GM12872 (cell line): ENCODE measurements around the gene SPPL3.
A peak's percentile ranks its signal among the peaks of the same experiment; 100 is the strongest.

Experiments
- CTCF ChIP-seq: IDR thresholded peaks from 3 replicates; pipeline ENCODE4 v1.5.1; 2011; ENCODE audit warnings: low read depth, mild to moderate bottlenecking, low read length, moderate library complexity; ENCODE audit not compliant: insufficient read depth

SPPL3 gene, protein sequence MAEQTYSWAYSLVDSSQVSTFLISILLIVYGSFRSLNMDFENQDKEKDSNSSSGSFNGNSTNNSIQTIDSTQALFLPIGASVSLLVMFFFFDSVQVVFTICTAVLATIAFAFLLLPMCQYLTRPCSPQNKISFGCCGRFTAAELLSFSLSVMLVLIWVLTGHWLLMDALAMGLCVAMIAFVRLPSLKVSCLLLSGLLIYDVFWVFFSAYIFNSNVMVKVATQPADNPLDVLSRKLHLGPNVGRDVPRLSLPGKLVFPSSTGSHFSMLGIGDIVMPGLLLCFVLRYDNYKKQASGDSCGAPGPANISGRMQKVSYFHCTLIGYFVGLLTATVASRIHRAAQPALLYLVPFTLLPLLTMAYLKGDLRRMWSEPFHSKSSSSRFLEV

DNA sequence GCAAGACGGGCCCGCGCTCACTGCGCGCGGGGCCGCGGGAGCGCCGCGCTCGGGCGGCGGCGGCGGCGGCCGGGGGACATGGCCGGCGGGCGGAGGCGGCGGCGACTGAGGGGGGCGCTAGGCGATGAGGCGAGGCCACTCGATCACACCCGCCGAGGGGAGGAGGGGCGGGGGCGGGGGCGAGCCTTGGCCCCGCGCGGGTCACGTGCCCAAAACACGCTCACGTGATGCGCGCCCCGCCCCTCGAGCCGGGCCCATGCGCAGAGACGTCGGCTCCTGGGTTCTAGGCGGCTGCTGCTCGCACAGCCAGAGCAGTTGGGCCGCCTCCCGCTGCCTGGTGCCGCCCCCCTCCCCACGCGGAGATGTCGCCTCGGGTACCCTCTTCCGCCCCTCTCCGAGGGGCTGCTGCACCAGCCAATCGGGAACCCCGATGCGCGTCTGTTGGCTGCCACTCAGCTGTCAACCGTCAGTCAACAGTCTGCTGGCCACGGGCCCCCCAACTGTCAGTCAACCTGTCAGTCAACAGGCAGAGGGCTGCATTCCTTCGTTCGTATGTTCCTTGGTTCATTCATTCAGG lies at the start of gene SPPL3:
Gene SPPL3 (minus strand): TSS at position 162 of the 577 bp plus-strand sequence. CDS start 491 bp downstream, outside the sequence.
- TF ChIP-seq CTCF, result no peak

- TF ChIP-seq CTCF, result no peak
Measured at GRCh38 chr12:120950807-120951206, 46.6 kb upstream of the SPPL3 start.

DNA sequence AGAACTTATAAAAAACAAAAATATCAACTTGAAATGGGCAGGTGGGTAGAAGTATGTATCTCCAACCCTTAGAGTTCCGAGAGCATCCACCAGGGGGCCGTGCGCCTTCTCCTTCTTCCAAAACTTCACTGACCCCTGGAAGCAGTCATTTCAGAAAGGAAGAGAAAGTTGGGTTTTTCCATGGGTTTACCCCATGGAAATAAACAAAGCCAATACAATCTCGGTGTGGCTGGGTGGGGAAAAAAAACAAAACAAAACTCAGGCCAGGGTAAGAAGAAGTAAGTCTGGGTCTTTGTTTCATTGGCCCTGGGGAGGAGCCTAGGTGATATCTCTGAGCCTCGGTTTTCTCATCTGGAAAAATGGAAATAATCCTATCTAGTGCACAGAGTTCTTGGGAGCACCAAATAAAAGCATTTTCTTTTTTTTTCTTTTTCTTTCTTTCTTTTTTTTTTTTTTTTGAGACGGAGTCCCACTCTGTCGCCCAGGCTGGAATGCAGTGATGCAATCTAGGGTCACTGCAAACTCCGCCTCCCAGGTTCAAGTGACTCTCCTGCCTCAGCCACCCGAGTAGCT lies 40.6 kb upstream of the SPPL3 start:
- peak; percentile 83 for TF ChIP-seq CTCF

DNA sequence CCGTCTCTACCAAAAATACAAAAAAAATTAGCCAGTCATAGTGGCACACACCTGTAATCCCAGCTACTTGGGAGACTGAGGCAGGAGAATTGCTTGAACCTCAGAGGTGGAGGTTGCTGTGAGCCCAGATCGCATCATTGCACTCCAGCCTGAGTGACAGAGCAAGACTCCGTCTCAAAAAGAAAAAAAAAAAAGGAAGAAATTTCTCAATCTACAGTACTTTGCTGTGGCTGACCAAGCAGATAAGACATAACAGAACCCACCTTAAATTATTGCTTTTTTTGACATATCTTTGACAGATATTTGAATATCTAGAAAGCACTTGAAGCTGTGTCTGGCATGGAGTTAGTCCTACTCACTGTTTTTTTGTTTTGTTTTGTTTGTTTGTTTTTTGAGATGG lies 39.3 kb upstream of the SPPL3 start:
- no peak for TF ChIP-seq CTCF

GRCh38 chr12:120941846-120942405 lies 37.8 kb upstream of the SPPL3 start:
- TF ChIP-seq CTCF, result no peak

GRCh38 chr12:120941412-120941811 lies 37.3 kb upstream of the SPPL3 start:
- no peak for TF ChIP-seq CTCF

- TF ChIP-seq CTCF, result no peak
Measured at GRCh38 chr12:120940799-120941198, 36.6 kb upstream of the SPPL3 start.
